ENCODE results near the gene SF3B2.

SF3B2 gene

GRCh38 chr11:66118847-66119246 is 66.7 kb downstream of the SF3B2 start:
- no peak overlapping the region for H2AFZ ChIP-seq (ENCODE audit: low read depth, low read length)
- TF ChIP-seq CTCF (IDR thresholded peaks at IDR 0.05; ENCODE audit: low read depth, low read length) (no peak), EZH2phosphoT487 (IDR thresholded peaks at IDR 0.05; ENCODE audit: low read depth) (no peak)
- no peak overlapping the region for H3K27ac ChIP-seq (ENCODE audit: low read length)
- peaks cover 33% of the 10 kb centered on the region for H3K4me1 ChIP-seq (ENCODE audit: low read length)
- no peaks in the 10 kb centered on the region for H3K36me3 ChIP-seq (replicated peaks; ENCODE audit: low read depth, low read length)
- no peaks in the 10 kb centered on the region for H4K20me1 ChIP-seq (ENCODE audit: insufficient read depth, low read length)
- no peaks in the 10 kb centered on the region for H3K27me3 ChIP-seq (ENCODE audit: low read depth, low read length)
- no peak overlapping the region for H3K4me2 ChIP-seq (ENCODE audit: low read length)
- no peaks in the 10 kb centered on the region for H3K9me3 ChIP-seq (ENCODE audit: insufficient read depth, low read length)
- H3K79me2 ChIP-seq (ENCODE audit: low read length), result no peaks in the 10 kb centered on the region
- H3K9ac ChIP-seq (ENCODE audit: low read length), result no peak overlapping the region
- H3K4me3 ChIP-seq (ENCODE audit: low read length), result no peak overlapping the region
